ENCODE measurements around the gene ATG9B.

The ATG9B gene

DNA sequence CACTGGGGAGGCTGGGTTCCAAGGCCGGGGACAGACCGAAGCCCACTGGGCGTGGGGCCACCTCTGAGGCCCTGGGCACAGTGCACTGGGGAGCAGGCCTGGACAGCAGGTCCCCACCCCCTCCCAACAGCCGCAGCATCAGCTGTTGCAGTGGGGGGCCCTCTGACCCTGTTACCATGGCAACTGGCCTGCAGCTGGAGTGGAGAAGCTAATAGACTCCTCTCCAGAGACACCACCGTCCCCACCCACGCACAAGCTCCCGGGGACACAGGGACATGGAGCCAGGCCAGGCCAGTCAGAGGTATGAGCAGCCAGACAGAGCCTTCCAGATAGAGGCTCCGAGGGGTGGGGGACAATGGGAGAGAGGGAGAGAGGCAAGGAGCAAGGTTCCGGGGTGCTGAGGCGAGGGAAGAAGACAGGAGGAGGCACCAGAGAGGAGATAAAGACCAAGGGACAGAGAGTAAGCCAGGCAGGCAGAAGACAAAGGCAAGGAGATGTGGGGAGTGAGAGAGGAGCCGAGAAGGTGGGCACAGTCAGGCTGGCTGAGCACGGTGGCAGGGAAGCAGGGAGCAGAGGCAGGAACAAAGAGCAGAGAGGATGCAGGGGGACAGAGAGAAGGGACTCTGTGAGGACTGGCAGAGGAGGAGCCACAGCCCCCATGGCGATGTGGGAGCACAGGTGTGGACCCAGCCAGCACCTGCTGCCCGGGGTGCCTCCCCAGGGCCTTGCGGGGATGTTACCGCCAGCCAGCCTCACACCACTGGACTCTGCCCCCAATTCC lies 52.9 kb downstream of the ATG9B start:
- no peak overlapping the region for H3K9ac ChIP-seq (ENCODE audit: low read depth, low read length)
- no peak overlapping the region for H3K27ac ChIP-seq (ENCODE audit: low read length)
- peaks cover 23% of the 10 kb centered on the region for H3K27me3 ChIP-seq (ENCODE audit: insufficient read depth, low read length)
- H3K4me3 ChIP-seq (ENCODE audit: low read length) = no peak overlapping the region
- no peaks in the 10 kb centered on the region for H3K9me3 ChIP-seq (ENCODE audit: insufficient read depth, low read depth, low read length)
- no peaks in the 10 kb centered on the region for H3K36me3 ChIP-seq (ENCODE audit: insufficient read depth, low read depth, low read length)
- peaks cover 11% of the 10 kb centered on the region; the same call in 1 of the 2 replicates for H3K4me1 ChIP-seq (ENCODE audit: insufficient read depth, low read length)

GRCh38 chr7:150970424-150970823 lies 53.9 kb downstream of the ATG9B start:
- Histone ChIP-seq H3K4me1 (ENCODE audit: insufficient read depth, low read length) (peaks cover 2% of the 10 kb centered on the region; the same call in 1 of the 2 replicates), H3K9ac (ENCODE audit: low read depth, low read length) (no peak overlapping the region), H3K27ac (ENCODE audit: low read length) (no peak overlapping the region), H3K36me3 (ENCODE audit: insufficient read depth, low read depth, low read length) (no peaks in the 10 kb centered on the region), H3K4me3 (ENCODE audit: low read length) (no peak overlapping the region), H3K9me3 (ENCODE audit: insufficient read depth, low read depth, low read length) (no peaks in the 10 kb centered on the region), H3K27me3 (ENCODE audit: insufficient read depth, low read length) (peaks cover 13% of the 10 kb centered on the region)

- no peaks in the 10 kb centered on the region; the same call in 1 of the 2 replicates for H3K4me1 ChIP-seq (ENCODE audit: insufficient read depth, low read length)
- H3K36me3 ChIP-seq (ENCODE audit: insufficient read depth, low read depth, low read length) = no peaks in the 10 kb centered on the region
- no peak overlapping the region for H3K9ac ChIP-seq (ENCODE audit: low read depth, low read length)
- H3K27ac ChIP-seq (ENCODE audit: low read length) = no peak overlapping the region
- peaks cover 5% of the 10 kb centered on the region; the same call in 1 of the 2 replicates for H3K27me3 ChIP-seq (ENCODE audit: insufficient read depth, low read length)
- no peak overlapping the region for H3K4me3 ChIP-seq (ENCODE audit: low read length)
- H3K9me3 ChIP-seq (ENCODE audit: insufficient read depth, low read depth, low read length) = no peaks in the 10 kb centered on the region
Observed at GRCh38 chr7:150969475-150969874, 54.8 kb downstream of the ATG9B start.

DNA sequence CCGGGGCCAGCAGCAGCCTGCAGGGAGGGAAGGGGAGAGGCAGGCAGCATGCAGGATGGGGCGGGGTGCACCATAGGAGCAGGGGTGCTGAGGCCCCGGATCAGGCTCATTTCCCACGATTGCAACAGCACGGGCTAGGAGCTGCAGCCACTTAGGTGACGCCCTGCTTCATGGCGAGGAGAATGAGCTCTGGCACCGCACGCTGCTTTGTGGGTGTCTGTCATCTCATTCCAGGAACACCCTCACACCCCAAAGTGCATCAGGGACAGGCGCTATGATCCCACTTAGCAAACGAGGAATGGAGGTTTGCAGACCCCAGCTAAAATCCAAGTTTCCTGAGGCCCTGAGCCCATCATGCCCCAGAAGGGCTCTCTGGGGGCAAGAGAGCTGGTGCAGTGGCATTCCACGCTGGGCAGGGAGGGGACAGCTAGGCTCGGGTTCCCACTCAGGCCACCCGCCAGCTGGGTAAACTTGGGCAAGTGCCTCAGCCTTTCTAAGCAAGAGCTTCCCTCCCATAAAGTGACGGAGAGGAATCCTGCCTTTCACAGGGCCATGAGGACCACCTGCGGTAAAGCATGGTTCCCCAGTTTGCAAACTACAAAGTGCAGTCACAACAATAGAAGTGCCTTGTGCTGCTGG lies 55.4 kb downstream of the ATG9B start:
- Histone ChIP-seq H3K36me3 (ENCODE audit: insufficient read depth, low read depth, low read length) (no peaks in the 10 kb centered on the region), H3K4me3 (ENCODE audit: low read length) (no peak overlapping the region), H3K9me3 (ENCODE audit: insufficient read depth, low read depth, low read length) (no peaks in the 10 kb centered on the region), H3K27me3 (ENCODE audit: insufficient read depth, low read length) (0 out of 2 replicates have a peak, but pooled peaks cover 5% of the 10 kb centered on the region), H3K9ac (ENCODE audit: low read depth, low read length) (no peak overlapping the region), H3K4me1 (ENCODE audit: insufficient read depth, low read length) (no peaks in the 10 kb centered on the region; the same call in 1 of the 2 replicates), H3K27ac (ENCODE audit: low read length) (no peak overlapping the region)

DNA sequence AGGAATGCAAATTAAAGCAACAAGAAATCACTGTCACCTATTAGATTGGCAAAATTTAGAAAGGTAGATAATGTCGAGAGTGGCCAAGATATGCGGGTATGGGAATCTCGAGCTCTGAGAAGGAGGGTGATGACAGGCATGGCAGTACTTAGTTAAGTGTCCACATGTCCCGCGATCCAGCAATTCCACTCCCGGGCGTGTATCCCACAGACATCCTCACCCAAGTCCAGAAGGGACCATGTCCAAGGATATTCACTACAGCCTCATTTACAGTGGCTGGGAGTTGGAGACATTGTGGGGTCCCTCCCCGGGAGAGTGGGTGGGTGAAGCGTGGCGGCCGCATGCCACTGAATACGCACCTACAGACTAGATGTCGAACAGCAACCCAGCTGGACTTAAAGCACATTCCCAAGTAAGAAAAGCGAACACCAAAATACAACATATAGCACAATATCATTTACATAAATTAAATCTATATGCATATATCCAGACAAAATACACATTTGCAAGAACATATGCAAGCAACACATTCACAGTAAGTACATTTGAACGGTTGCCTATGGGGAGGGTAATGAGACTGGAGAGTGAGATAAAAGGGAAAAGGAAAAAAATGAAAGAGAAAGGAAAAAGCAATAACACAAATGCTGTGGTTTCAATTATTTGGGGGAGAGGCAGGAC lies 56.1 kb downstream of the ATG9B start:
- Histone ChIP-seq H3K27ac (ENCODE audit: low read length) (no peak overlapping the region), H3K4me1 (ENCODE audit: insufficient read depth, low read length) (no peaks in the 10 kb centered on the region; the same call in 1 of the 2 replicates), H3K4me3 (ENCODE audit: low read length) (no peak overlapping the region), H3K27me3 (ENCODE audit: insufficient read depth, low read length) (no peaks in the 10 kb centered on the region), H3K36me3 (ENCODE audit: insufficient read depth, low read depth, low read length) (no peaks in the 10 kb centered on the region), H3K9ac (ENCODE audit: low read depth, low read length) (no peak overlapping the region), H3K9me3 (ENCODE audit: insufficient read depth, low read depth, low read length) (no peaks in the 10 kb centered on the region)

- no peaks in the 10 kb centered on the region for H3K9me3 ChIP-seq (ENCODE audit: insufficient read depth, low read depth, low read length)
- H3K9ac ChIP-seq (ENCODE audit: low read depth, low read length) = no peak overlapping the region
- no peaks in the 10 kb centered on the region for H3K27me3 ChIP-seq (ENCODE audit: insufficient read depth, low read length)
- no peak overlapping the region for H3K27ac ChIP-seq (ENCODE audit: low read length)
- no peaks in the 10 kb centered on the region; the same call in 1 of the 2 replicates for H3K4me1 ChIP-seq (ENCODE audit: insufficient read depth, low read length)
- no peak overlapping the region for H3K4me3 ChIP-seq (ENCODE audit: low read length)
- no peaks in the 10 kb centered on the region for H3K36me3 ChIP-seq (ENCODE audit: insufficient read depth, low read depth, low read length)
Observed at GRCh38 chr7:150967349-150967748, 56.9 kb downstream of the ATG9B start.

GRCh38 chr7:150966002-150966401 lies 58.3 kb downstream of the ATG9B start:
- H3K4me1 ChIP-seq (ENCODE audit: insufficient read depth, low read length) = no peaks in the 10 kb centered on the region; the same call in 1 of the 2 replicates
- no peak overlapping the region for H3K9ac ChIP-seq (ENCODE audit: low read depth, low read length)
- no peaks in the 10 kb centered on the region for H3K9me3 ChIP-seq (ENCODE audit: insufficient read depth, low read depth, low read length)
- H3K27ac ChIP-seq (ENCODE audit: low read length) = no peak overlapping the region
- no peaks in the 10 kb centered on the region for H3K36me3 ChIP-seq (ENCODE audit: insufficient read depth, low read depth, low read length)
- no peaks in the 10 kb centered on the region for H3K27me3 ChIP-seq (ENCODE audit: insufficient read depth, low read length)
- no peak overlapping the region for H3K4me3 ChIP-seq (ENCODE audit: low read length)

DNA sequence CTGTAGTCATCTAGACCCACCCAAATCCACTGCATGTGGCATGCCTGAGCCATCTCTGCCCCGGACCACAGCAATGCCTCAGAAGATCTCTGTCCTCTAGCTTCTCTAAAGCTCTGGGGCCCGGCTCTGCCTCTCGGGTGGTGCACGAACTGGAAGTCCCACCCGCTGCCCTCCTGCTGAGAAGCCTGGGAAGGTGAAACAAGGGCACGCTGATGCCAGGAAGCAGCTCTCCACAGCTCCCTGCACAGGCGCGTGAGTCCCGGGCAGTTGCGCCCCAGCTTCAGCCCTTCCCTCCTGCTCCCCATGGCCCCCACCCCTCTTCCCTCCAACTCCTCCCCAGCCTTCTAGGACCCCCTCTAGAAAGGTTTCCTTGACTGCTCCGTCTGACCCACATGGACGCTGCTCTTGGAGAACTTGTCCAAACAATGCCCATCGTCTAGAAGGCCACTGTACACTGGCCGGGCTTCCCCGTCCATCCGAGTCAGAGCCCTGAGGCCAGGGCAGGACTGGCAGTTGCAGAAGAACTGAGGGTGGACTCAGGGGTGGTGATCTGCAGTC lies 58.9 kb downstream of the ATG9B start:
- Histone ChIP-seq H3K4me3 (ENCODE audit: low read length) (no peak overlapping the region), H3K27ac (ENCODE audit: low read length) (no peak overlapping the region), H3K4me1 (ENCODE audit: insufficient read depth, low read length) (no peaks in the 10 kb centered on the region; the same call in 1 of the 2 replicates), H3K9ac (ENCODE audit: low read depth, low read length) (no peak overlapping the region), H3K27me3 (ENCODE audit: insufficient read depth, low read length) (no peaks in the 10 kb centered on the region), H3K36me3 (ENCODE audit: insufficient read depth, low read depth, low read length) (no peaks in the 10 kb centered on the region), H3K9me3 (ENCODE audit: insufficient read depth, low read depth, low read length) (no peaks in the 10 kb centered on the region)

Data from iPS-20b (cell line).